GM19099 (cell line): ENCODE measurements around the gene USPL1.

ENCODE experiments used
- POLR2A ChIP-seq: IDR thresholded peaks from 3 replicates; pipeline ENCODE4 v1.6.1; 2011; ENCODE audit warnings: low read depth; ENCODE audit not compliant: insufficient read length; ENCODE audit errors: extremely low read depth

Gene USPL1

GRCh38 chr13:30697996-30698401 is 80.3 kb downstream of the USPL1 start:
- TF ChIP-seq POLR2A: no peak

GRCh38 chr13:30698488-30699005 is 80.8 kb downstream of the USPL1 start:
- TF ChIP-seq POLR2A: no peak

GRCh38 chr13:30700364-30700763 is 82.6 kb downstream of the USPL1 start:
- no peak for TF ChIP-seq POLR2A

GRCh38 chr13:30702006-30702405 is 84.3 kb downstream of the USPL1 start:
- TF ChIP-seq POLR2A: no peak

GRCh38 chr13:30704596-30704995 is 86.9 kb downstream of the USPL1 start:
- TF ChIP-seq POLR2A: no peak

- no peak for TF ChIP-seq POLR2A
These were observed 88.0 kb downstream of the USPL1 start for GRCh38 chr13:30705680-30706079.

GRCh38 chr13:30708541-30708940 is 90.8 kb downstream of the USPL1 start:
- TF ChIP-seq POLR2A: no peak
